Brain microvascular endothelial cell (primary cell): ENCODE measurements around the gene C3orf22.

Experiments
- DNase-seq: peaks from one replicate; pipeline ENCODE4 v3.0.0-alpha.2; 2020
- H3K27ac ChIP-seq: fragments of 250-450 bp; sonication (Bioruptor Pico); 2 replicates; pipeline ENCODE4 v1.5.1; 2020; ENCODE audit warnings: mild to moderate bottlenecking, moderate library complexity
- H3K27me3 ChIP-seq: fragments of 250-450 bp; sonication (Bioruptor Pico); replicated peaks from 2 replicates; pipeline ENCODE4 v1.5.1; 2020; ENCODE audit warnings: mild to moderate bottlenecking
- H3K36me3 ChIP-seq: fragments of 250-450 bp; sonication (Bioruptor Pico); replicated peaks from 2 replicates; pipeline ENCODE4 v1.5.1; 2020; ENCODE audit warnings: mild to moderate bottlenecking
- H3K4me3 ChIP-seq: 2 replicates; pipeline ENCODE4 v1.5.1; 2011; ENCODE audit warnings: low read depth, mild to moderate bottlenecking, control low read depth, low read length, moderate library complexity
- in situ Hi-C: cut with HindIII; loops from 2 replicates; pipeline ENCODE4 v1.10.0; 2017; ENCODE audit warnings: low sequenced_read_pairs, low pct_ligation_motif_present
- TF ChIP-seq, protein P1 (sequence below): IDR thresholded peaks from 2 replicates; pipeline ENCODE4 v1.5.1; 2011; ENCODE audit warnings: low read depth, mild to moderate bottlenecking, moderate library complexity, low read length, control low read depth, inconsistent platforms; ENCODE audit errors: missing control alignments

The C3orf22 gene

DNA sequence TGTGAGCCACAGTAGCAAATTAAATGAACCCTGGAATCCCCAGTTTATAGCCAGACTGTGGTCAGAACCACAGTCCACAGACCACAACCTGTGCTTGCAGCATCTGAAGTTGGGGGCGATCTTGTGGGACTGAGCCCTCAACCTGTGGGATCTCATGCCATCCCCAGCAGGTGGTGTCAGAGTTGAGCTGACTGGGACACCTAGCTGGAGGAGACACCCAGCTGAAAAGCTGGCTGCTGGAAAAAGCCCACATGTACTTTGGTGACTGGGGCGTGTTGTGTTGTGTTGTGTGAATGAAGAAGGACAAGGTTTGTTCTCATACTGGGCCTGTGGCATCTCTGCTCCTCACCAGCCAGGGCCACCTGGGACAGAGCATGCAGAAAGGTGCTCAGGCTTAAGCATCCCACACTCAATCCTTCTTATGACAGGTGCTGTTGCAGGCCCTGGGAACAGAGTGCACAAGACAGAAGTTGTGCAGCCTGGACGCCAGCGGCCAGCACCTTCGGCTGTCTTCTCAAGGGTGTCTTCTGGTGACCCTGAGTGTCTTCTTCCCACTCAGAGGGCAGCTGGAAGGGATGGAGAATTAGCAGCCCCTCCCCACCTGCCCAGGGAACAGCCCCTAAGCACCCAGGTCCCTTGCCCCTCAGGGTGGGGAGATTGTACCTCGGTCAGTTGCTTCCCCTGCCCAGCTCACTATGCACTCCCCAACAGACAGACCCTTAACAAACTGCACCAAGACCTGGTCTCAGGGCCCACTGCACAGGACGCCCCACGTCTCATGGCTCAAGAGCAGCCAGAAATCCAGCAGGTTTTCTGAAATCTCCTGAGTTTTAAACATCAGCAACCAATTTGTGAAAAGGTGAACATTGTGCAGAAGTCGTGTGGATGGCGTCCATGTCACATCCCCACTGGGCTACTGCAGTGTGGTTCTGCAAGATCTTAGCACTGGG is 39.0 kb downstream of the C3orf22 start:
- TF ChIP-seq, protein P1, sequence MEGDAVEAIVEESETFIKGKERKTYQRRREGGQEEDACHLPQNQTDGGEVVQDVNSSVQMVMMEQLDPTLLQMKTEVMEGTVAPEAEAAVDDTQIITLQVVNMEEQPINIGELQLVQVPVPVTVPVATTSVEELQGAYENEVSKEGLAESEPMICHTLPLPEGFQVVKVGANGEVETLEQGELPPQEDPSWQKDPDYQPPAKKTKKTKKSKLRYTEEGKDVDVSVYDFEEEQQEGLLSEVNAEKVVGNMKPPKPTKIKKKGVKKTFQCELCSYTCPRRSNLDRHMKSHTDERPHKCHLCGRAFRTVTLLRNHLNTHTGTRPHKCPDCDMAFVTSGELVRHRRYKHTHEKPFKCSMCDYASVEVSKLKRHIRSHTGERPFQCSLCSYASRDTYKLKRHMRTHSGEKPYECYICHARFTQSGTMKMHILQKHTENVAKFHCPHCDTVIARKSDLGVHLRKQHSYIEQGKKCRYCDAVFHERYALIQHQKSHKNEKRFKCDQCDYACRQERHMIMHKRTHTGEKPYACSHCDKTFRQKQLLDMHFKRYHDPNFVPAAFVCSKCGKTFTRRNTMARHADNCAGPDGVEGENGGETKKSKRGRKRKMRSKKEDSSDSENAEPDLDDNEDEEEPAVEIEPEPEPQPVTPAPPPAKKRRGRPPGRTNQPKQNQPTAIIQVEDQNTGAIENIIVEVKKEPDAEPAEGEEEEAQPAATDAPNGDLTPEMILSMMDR: no peak
- DNase-seq: no peak
- Histone ChIP-seq H3K27me3 (peaks cover 11% of the 10 kb centered on the region), H3K36me3 (no peaks in the 10 kb centered on the region), H3K4me3 (no peak overlapping the region), H3K27ac (no peak overlapping the region)
- in situ Hi-C loops: no loop called here

DNA sequence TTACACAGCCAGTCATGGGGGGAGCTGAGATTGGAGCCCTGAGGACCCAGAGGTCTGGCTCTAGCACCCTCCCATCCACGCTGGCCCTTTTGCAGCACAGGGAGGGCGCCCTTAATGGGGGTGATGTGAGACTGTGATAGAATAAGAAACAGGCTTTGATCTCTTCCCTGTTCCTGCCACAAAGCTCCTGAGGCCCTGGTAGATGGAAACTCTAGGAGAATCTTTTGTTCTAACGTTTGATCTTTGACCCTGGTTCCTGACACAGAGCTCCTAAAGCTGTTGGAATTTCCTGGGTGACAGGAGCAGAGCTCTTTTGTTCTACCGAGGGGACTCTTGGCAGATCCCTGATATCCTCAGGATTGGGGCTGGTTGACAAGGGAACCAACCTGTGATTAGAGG is 40.0 kb downstream of the C3orf22 start:
- TF ChIP-seq, protein P1: no peak
- in situ Hi-C loops: no loop called here
- peaks cover 3% of the 10 kb centered on the region for H3K27me3 ChIP-seq
- DNase-seq: no peak
- no peak overlapping the region for H3K4me3 ChIP-seq
- no peaks in the 10 kb centered on the region for H3K36me3 ChIP-seq
- no peak overlapping the region for H3K27ac ChIP-seq

DNA sequence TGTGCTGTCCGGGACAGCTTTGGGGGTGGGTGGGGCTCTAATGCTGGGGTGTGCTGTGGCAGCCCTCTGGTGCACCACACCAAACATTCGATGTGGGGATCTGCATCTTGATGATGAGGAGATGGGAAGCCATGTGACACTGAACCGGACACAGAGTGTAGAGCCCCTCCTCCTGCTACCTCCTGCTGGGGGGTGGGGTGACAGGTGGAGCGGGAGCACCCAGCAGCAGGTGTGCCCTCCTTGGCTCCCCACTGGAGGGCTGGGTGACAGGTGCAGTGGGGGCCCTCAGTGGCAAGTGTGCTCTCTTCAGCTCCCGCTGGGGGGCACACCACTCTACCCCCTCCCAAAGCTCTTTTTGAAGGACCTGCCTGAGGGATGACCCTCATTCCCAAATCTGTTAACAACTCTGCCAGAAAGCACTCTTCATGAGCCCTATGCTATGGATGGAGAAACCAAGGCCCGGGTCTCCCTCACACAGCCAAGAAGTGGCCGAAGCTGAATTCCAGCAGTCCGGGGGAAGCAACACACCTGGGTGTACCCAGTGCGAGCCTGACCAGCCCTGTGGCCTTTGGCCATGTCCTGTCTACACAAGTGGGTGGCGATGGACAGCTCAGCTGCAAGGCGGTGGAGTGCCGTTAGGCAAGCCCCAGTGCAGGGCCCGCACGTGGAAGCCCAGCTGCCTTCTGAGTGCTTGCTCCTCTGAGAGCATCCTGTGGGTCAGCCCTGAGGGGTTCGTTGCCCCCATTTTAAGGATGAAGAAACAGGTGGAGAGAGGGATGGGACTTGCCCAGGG is 40.5 kb downstream of the C3orf22 start:
- H3K27ac ChIP-seq: no peak overlapping the region
- DNase-seq: no peak
- no peaks in the 10 kb centered on the region for H3K36me3 ChIP-seq
- in situ Hi-C loops: no loop called here
- TF ChIP-seq, protein P1: no peak
- no peaks in the 10 kb centered on the region for H3K27me3 ChIP-seq
- H3K4me3 ChIP-seq: no peak overlapping the region

DNA sequence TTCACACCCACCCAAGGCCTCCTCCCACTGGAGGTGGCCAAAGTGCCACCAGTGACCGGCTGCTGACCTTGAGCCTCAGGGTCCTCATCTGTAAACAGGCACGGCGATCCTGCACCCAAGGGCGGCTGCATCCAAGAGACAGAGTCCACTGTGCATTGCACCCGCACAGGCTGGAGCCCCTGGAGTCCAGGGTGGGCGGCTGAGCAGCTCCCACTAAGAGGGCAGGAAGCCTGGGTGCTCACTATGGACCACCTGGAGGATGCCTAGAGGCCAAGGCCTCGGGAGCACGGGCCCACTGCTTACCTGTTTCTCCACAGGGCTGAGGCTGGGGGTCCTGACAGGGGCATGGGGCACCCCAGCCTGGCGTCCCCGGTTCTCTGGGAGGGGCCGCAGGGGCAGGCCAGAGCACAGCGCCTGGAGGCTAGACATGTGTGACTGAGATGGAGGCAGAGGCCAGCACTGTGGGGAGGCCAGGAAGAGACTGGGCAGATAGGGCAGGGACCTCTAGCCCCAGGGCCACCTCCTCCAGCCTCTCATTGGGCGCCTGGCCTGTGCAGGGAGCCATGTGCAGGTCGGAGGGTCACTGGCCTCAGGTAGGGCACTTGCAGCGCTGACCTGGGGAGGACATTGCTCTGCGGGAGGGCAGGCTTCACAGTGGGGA is 41.3 kb downstream of the C3orf22 start, which contains the start of gene UROC1:
Gene UROC1, minus strand, starts transcription at position 483 of the 661 bp plus-strand sequence. Its CDS starts 54 bp downstream, at position 429.
- Histone ChIP-seq H3K4me3 (no peak within 1 kb of the TSS), H3K36me3 (no peaks in the 10 kb centered on the region), H3K27me3 (no peaks in the 10 kb centered on the region), H3K27ac (no peak within 1 kb of the TSS)
- DNase-seq: no peak
- TF ChIP-seq, protein P1: no peak
- in situ Hi-C loops: no loop called here

DNA sequence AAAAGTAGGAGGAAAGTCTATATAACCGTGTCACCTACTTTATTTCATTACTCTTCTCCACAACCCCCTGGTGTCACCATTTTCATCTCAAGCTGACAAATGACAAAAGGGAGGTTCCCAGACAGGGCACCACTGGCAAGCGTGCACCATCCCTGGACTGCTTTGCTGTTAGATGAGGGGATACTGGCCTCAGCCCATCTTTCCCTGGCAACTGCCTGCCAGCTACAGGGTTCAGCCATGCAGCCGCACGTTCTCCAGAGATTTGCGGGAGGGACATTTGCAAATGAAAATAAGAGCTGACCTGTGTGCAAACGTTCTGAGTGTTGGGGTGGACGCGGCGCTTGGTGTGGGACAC is 41.8 kb downstream of the C3orf22 start:
- in situ Hi-C loops: no loop called here
- Histone ChIP-seq H3K27me3 (no peaks in the 10 kb centered on the region), H3K4me3 (no peak overlapping the region), H3K36me3 (no peaks in the 10 kb centered on the region), H3K27ac (no peak overlapping the region)
- TF ChIP-seq, protein P1: no peak
- no peak for DNase-seq
